Fibroblast of villous mesenchyme (primary cell): ENCODE measurements around the gene IFIT1B. TPM values are rescaled to one million over a fixed set of nuclear protein-coding genes. Genes with fewer than 3 reads are reported as not detected.

Source experiments
- DNase-seq: peaks from one replicate; pipeline ENCODE4 v3.0.0-alpha.2; 2010; ENCODE audit warnings: low read depth
- H3K4me3 ChIP-seq: 2 replicates; pipeline ENCODE4 v1.5.1; 2011; ENCODE audit warnings: low read depth, mild to moderate bottlenecking, low read length
- CTCF ChIP-seq: IDR thresholded peaks from 2 replicates; pipeline ENCODE4 v1.5.1; 2012; ENCODE audit warnings: low read depth, mild to moderate bottlenecking, low read length; ENCODE audit not compliant: insufficient read depth
- total RNA-seq: library from RNA; depleted of rRNA; stranded (reverse); fragments of >200 nt; gene quantifications from 2 replicates; pipeline ENCODE4 v1.2.3, GENCODE V29; 2012

Gene IFIT1B
- total RNA-seq, 1 donor = under 0.01 TPM

GRCh38 chr10:89336241-89336640 lies 41.6 kb upstream of the IFIT1B start:
- no peak for TF ChIP-seq CTCF
- H3K4me3 ChIP-seq = no peak overlapping the region
- no peak for DNase-seq

- DNase-seq = peak; percentile 71
- no peak overlapping the region for H3K4me3 ChIP-seq
- TF ChIP-seq CTCF = no peak
Observed at GRCh38 chr10:89337484-89337883, 40.4 kb upstream of the IFIT1B start.

GRCh38 chr10:89338713-89339112 lies 39.1 kb upstream of the IFIT1B start:
- H3K4me3 ChIP-seq = no peak overlapping the region
- DNase-seq = no peak

GRCh38 chr10:89339875-89340274 lies 38.0 kb upstream of the IFIT1B start:
- no peak for TF ChIP-seq CTCF
- DNase-seq = no peak

More at GRCh38 chr10:89338713-89339112, 39.1 kb upstream of the IFIT1B start:
- TF ChIP-seq CTCF = no peak

GRCh38 chr10:89341649-89342048 lies 36.2 kb upstream of the IFIT1B start:
- DNase-seq = no peak
- no peak for TF ChIP-seq CTCF
- no peak overlapping the region for H3K4me3 ChIP-seq

More at GRCh38 chr10:89339875-89340274, 38.0 kb upstream of the IFIT1B start:
- no peak overlapping the region for H3K4me3 ChIP-seq

GRCh38 chr10:89342206-89342958 lies 35.5 kb upstream of the IFIT1B start:
- DNase-seq = peak; percentile 53
- TF ChIP-seq CTCF = no peak
- H3K4me3 ChIP-seq = no peak overlapping the region
